GM03348 (cell line): ENCODE results near the gene CDK9.
"Not testable (repeated sequence)": the region's sequence is repeated elsewhere in the genome, so short reads cannot be mapped to it uniquely, and the experiment has no call there.

Experiments used
- DNase-seq: peaks from one replicate; pipeline ENCODE4 v3.0.0; 2012; ENCODE audit warnings: low spot score

Gene CDK9

GRCh38 chr9:127785933-127786772 is at the start of gene CDK9:
TSS of gene CDK9 (plus strand) at chr9:127786034. CDS start at chr9:127786149, 115 bp downstream.
- peak; percentile 96 for DNase-seq

GRCh38 chr9:127738666-127739065 is 47.2 kb upstream of the CDK9 start:
- DNase-seq = no peak

- no peak for DNase-seq
Observed at GRCh38 chr9:127739614-127740330, 46.1 kb upstream of the CDK9 start.

- DNase-seq = peak; percentile 54
Observed at GRCh38 chr9:127741831-127742434, 43.9 kb upstream of the CDK9 start.

- DNase-seq = peak; percentile 88
Observed at GRCh38 chr9:127742435-127743088, 43.3 kb upstream of the CDK9 start.

GRCh38 chr9:127744398-127745110 is 41.3 kb upstream of the CDK9 start:
- DNase-seq = no peak

- no peak for DNase-seq
Observed at GRCh38 chr9:127746959-127747569, 38.8 kb upstream of the CDK9 start.

- DNase-seq = no peak
Observed at GRCh38 chr9:127749090-127749787, 36.6 kb upstream of the CDK9 start.

GRCh38 chr9:127751269-127752054 is 34.4 kb upstream of the CDK9 start:
- DNase-seq = peak; percentile 70

GRCh38 chr9:127753148-127753547 is 32.7 kb upstream of the CDK9 start:
- DNase-seq = no peak

GRCh38 chr9:127753622-127754021 is 32.2 kb upstream of the CDK9 start:
- no peak for DNase-seq

- peak; percentile 76 for DNase-seq
Observed at GRCh38 chr9:127754099-127755060, 31.5 kb upstream of the CDK9 start.

- DNase-seq = no peak
Observed at GRCh38 chr9:127755061-127756060, 30.5 kb upstream of the CDK9 start.

GRCh38 chr9:127756233-127756632 is 29.6 kb upstream of the CDK9 start:
- DNase-seq = no peak

GRCh38 chr9:127756776-127757175 is 29.1 kb upstream of the CDK9 start:
- DNase-seq = not testable (repeated sequence)

- no peak for DNase-seq
Observed at GRCh38 chr9:127758843-127759242, 27.0 kb upstream of the CDK9 start.

- no peak for DNase-seq
Observed at GRCh38 chr9:127761061-127761460, 24.8 kb upstream of the CDK9 start.
